LNCaP clone FGC (cell line): ENCODE results near the gene BTBD16.

ENCODE experiments used
- DNase-seq: peaks from one replicate; pipeline ENCODE4 v3.0.0-alpha.2; 2011; ENCODE audit warnings: low read depth
- H3K4me3 ChIP-seq: 2 replicates; pipeline ENCODE4 v1.5.1; 2011; ENCODE audit warnings: mild to moderate bottlenecking, low read depth, low read length, control low read depth
- CTCF ChIP-seq: IDR thresholded peaks from 2 replicates; pipeline ENCODE4 v1.5.1; 2012; ENCODE audit warnings: mild to moderate bottlenecking; ENCODE audit not compliant: control insufficient read depth, insufficient read depth; ENCODE audit errors: extremely low read depth

BTBD16 gene

GRCh38 chr10:122298598-122299301 is 27.7 kb downstream of the BTBD16 start:
- TF ChIP-seq CTCF, result peak; percentile 95
- H3K4me3 ChIP-seq, result peak overlapping the region; percentile 14; the same call in 1 of the 2 replicates
- DNase-seq, result no peak

DNA sequence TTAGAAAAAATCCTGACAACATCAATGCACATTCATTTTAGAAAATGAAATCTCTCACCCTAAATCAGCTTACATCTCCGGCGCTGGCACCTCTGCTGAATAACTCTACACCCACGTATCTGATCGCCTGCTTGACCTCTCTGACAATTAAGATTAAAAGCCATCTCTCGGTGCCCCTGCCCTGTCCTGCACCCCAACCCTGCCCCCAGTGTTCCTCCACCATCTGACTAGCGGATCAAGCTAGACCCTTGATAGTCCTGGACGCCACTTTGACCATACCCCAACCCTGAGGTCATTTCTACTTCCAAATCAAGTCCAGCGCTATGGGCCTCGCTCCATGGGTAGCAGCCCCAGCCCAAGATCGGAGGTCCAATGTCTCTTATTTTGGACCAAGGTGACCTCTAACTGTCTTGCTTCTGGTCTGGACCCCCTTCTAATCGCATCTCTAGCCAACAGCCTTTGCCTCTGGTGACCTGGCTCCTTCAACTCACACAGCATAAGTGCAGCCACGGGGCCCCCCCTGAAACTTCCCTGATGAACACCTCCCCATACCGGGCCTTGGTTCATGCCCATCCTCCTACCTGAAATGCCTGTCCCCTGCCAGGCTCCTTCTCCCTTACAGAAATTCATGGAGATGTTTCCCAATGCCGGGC is 28.5 kb downstream of the BTBD16 start:
- H3K4me3 ChIP-seq, result no peak overlapping the region
- no peak for DNase-seq
- TF ChIP-seq CTCF, result no peak

GRCh38 chr10:122301055-122301810 is 30.1 kb downstream of the BTBD16 start:
- no peak overlapping the region for H3K4me3 ChIP-seq
- no peak for DNase-seq
- TF ChIP-seq CTCF, result no peak

DNA sequence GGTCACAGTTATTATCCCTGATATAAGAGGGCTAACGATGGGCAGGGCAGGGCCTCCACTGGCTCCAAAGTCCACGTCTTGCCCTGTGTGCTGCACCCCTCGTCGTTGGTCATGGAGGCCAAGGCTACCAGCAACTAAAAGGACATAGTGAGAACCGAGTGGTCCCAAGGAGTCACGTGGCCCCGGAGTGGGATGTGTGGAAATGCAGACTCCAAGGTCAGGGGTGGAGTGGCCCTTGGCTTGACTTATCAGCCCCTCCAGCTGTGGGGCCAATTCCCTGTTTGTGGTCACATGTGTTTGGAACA is 30.7 kb downstream of the BTBD16 start:
- DNase-seq, result no peak
- no peak for TF ChIP-seq CTCF
- no peak overlapping the region for H3K4me3 ChIP-seq

GRCh38 chr10:122302315-122302714 is 31.2 kb downstream of the BTBD16 start:
- no peak overlapping the region for H3K4me3 ChIP-seq

More at GRCh38 chr10:122302315-122302714, 31.2 kb downstream of the BTBD16 start:
- no peak for DNase-seq
- TF ChIP-seq CTCF, result no peak
